CD14-positive monocyte (primary cell): ENCODE results near the gene REEP2. TPM values are rescaled to one million over a fixed set of nuclear protein-coding genes. Genes with fewer than 3 reads are reported as not detected.

Source experiments
- DNase-seq, 3 donors: peaks; one replicate each; pipeline ENCODE4 v3.0.0-alpha.2; 2011 to 2022
- H2AFZ ChIP-seq: 2 replicates; pipeline ENCODE4 v1.6.0; 2012; ENCODE audit warnings: mild to moderate bottlenecking, low read depth, low read length, inconsistent platforms; ENCODE audit not compliant: insufficient read depth, poor library complexity, severe bottlenecking
- H3K27ac ChIP-seq, 2 donors: 1 replicate in 1 of 2; 2 replicates in 1 of 2; pipeline ENCODE4 v1.5.1; 2012 to 2013; ENCODE audit warnings: low read length in 2 of 2, control low read depth in 1 of 2, inconsistent platforms in 1 of 2, low read depth in 1 of 2, mild to moderate bottlenecking in 1 of 2
- H3K27me3 ChIP-seq, 2 donors: one replicate each; pipeline versions ENCODE4 v1.6.0 to v1.6.1; 2011 to 2013; ENCODE audit warnings: low read length in 2 of 2; ENCODE audit not compliant: control insufficient read depth in 2 of 2, insufficient read depth in 2 of 2
- H3K36me3 ChIP-seq, 2 donors: replicated peaks in 1 of 2; 1 replicate in 1 of 2; 2 replicates in 1 of 2; pipeline versions ENCODE4 v1.5.1 to v1.6.1; 2012 to 2013; ENCODE audit warnings: low read length in 2 of 2, control low read depth in 1 of 2, inconsistent platforms in 1 of 2, mild to moderate bottlenecking in 1 of 2; ENCODE audit not compliant: insufficient read depth in 2 of 2, control insufficient read depth in 1 of 2
- H3K4me1 ChIP-seq, 2 donors: 1 replicate in 1 of 2; 2 replicates in 1 of 2; pipeline versions ENCODE4 v1.5.1 to v1.6.1; 2012 to 2013; ENCODE audit warnings: low read length in 2 of 2, control low read depth in 1 of 2, inconsistent platforms in 1 of 2, mild to moderate bottlenecking in 1 of 2, moderate library complexity in 1 of 2; ENCODE audit not compliant: insufficient read depth in 2 of 2, control insufficient read depth in 1 of 2
- H3K4me2 ChIP-seq: replicated peaks from 2 replicates; pipeline ENCODE3; 2012; ENCODE audit warnings: low read length, moderate library complexity, mild to moderate bottlenecking; ENCODE audit not compliant: poor library complexity, severe bottlenecking; ENCODE audit errors: extremely low read depth
- H3K4me3 ChIP-seq, 3 experiments: fragments of 200-600 bp in 1 of 3; sonication (generic) in 1 of 3; replicated peaks in 1 of 3; 1 replicate in 2 of 3; 2 replicates in 1 of 3; pipeline ENCODE4 v1.5.1; 2011 to 2013; ENCODE audit warnings: low read length in 3 of 3, mild to moderate bottlenecking in 3 of 3, control low read depth in 2 of 3, low read depth in 2 of 3, inconsistent platforms in 1 of 3, moderate library complexity in 1 of 3
- H3K79me2 ChIP-seq: 2 replicates; pipeline ENCODE4 v1.6.0; 2012; ENCODE audit warnings: mild to moderate bottlenecking, control low read depth, inconsistent platforms, low read length, moderate library complexity; ENCODE audit not compliant: insufficient read depth
- H3K9ac ChIP-seq: 2 replicates; pipeline ENCODE4 v1.6.0; 2017; ENCODE audit warnings: low read length, mild to moderate bottlenecking; ENCODE audit not compliant: insufficient read depth, poor library complexity, severe bottlenecking
- H3K9me3 ChIP-seq, 2 donors: replicated peaks in 1 of 2; 1 replicate in 1 of 2; 2 replicates in 1 of 2; pipeline versions ENCODE4 v1.5.1 to v1.6.1; 2012 to 2013; ENCODE audit warnings: low read length in 2 of 2, control low read depth in 1 of 2; ENCODE audit not compliant: control insufficient read depth in 1 of 2, insufficient read depth in 1 of 2
- H4K20me1 ChIP-seq: 2 replicates; pipeline ENCODE4 v1.6.0; 2012; ENCODE audit warnings: mild to moderate bottlenecking, low read length, control low read depth, moderate library complexity; ENCODE audit not compliant: insufficient read depth
- H3K27ac Mint-ChIP-seq, 7 donors: one replicate each; pipeline ENCODE4 v1.8.0; 2020; ENCODE audit warnings: mild to moderate bottlenecking in 7 of 7, mixed read lengths in 7 of 7, moderate library complexity in 6 of 7, inconsistent platforms in 2 of 7
- H3K27me3 Mint-ChIP-seq, 3 donors: one replicate each; pipeline ENCODE4 v1.8.0; 2021 to 2022; ENCODE audit warnings: low read depth in 3 of 3, mild to moderate bottlenecking in 3 of 3, mixed read lengths in 3 of 3, moderate library complexity in 3 of 3, inconsistent platforms in 1 of 3
- H3K36me3 Mint-ChIP-seq, 2 donors: one replicate each; pipeline ENCODE4 v1.8.0; 2020; ENCODE audit warnings: mixed read lengths in 2 of 2, inconsistent platforms in 1 of 2, mild to moderate bottlenecking in 1 of 2
- H3K4me1 Mint-ChIP-seq: one replicate; pipeline ENCODE4 v1.8.0; 2020; ENCODE audit warnings: mild to moderate bottlenecking, mixed read lengths
- H3K4me3 Mint-ChIP-seq, 2 donors: one replicate each; pipeline ENCODE4 v1.8.0; 2020; ENCODE audit warnings: mild to moderate bottlenecking in 2 of 2, mixed read lengths in 2 of 2, moderate library complexity in 1 of 2
- H3K9me3 Mint-ChIP-seq, 7 donors: one replicate each; pipeline ENCODE4 v1.8.0; 2020 to 2022; ENCODE audit warnings: mixed read lengths in 7 of 7, mild to moderate bottlenecking in 6 of 7, moderate library complexity in 6 of 7, inconsistent platforms in 2 of 7
- WGBS: methylation state at CpG from one replicate; pipeline ENCODE4 v1.1.5; 2013; ENCODE audit warnings: missing lambda C conversion rate; ENCODE audit not compliant: insufficient coverage; 5-methylcytosine and 5-hydroxymethylcytosine counted together
- intact Hi-C, 2 donors: fragments of 100-400 bp; cut with micrococcal nuclease; formaldehyde crosslinking; loops; one replicate each; pipeline versions ENCODE4 v1.15.0 to v1.15.1; 2023
- polyA plus RNA-seq, 3 donors: library from polyadenylated mRNA; depleted of rRNA in 1 of 3; unstranded in 2 of 3; stranded (reverse) in 1 of 3; fragments of 300-500 nt in 2 of 3; fragments of >200 nt in 1 of 3; fragmentation: Illumina TruSeq in 2 of 3; gene quantifications; 1 replicate in 2 of 3; 2 replicates in 1 of 3; pipeline ENCODE4 v1.2.3, GENCODE V29; 2012 to 2021
- TF ChIP-seq, protein P1 (sequence below): fragments of 200-600 bp; IDR thresholded peaks from one replicate; pipeline ENCODE4 v1.8.0; 2022; ENCODE audit warnings: antibody characterized with exemption, mild to moderate bottlenecking

Gene REEP2
- polyA plus RNA-seq, 3 donors: not detected

DNA sequence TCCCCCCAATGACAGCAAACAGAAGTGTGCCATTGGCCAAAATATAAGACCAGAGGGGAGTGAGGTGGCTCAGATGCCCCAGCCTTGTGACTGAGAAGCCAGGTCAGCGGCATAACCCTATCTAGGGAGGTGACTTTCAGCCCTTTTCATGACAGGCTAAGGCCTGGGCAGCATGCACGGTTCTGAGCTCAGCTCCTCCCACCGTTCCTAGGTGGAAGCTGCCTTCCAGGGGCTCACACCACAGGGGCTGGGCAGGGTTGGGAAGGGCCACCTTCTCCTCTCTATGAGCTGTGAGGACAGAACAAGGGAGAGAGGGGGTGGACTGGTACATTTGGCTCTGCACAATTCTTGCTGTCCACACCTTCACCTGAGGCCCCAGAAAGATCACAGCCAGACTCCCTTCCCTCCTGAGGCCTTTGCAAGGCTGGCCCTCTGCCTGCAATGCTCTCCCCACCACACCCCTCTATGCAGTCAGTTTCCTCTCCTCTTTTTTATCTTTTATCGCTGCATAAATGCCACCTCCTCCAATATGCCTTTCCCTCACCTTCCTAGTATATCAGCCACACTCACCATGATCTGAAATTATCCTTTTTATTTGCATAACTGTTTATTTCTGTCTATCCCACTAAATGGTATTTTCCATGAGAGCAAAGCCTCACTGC, 21.3 kb downstream of the REEP2 start:
- TF ChIP-seq, protein P1, sequence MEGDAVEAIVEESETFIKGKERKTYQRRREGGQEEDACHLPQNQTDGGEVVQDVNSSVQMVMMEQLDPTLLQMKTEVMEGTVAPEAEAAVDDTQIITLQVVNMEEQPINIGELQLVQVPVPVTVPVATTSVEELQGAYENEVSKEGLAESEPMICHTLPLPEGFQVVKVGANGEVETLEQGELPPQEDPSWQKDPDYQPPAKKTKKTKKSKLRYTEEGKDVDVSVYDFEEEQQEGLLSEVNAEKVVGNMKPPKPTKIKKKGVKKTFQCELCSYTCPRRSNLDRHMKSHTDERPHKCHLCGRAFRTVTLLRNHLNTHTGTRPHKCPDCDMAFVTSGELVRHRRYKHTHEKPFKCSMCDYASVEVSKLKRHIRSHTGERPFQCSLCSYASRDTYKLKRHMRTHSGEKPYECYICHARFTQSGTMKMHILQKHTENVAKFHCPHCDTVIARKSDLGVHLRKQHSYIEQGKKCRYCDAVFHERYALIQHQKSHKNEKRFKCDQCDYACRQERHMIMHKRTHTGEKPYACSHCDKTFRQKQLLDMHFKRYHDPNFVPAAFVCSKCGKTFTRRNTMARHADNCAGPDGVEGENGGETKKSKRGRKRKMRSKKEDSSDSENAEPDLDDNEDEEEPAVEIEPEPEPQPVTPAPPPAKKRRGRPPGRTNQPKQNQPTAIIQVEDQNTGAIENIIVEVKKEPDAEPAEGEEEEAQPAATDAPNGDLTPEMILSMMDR: no peak
- Histone ChIP-seq H3K36me3 (no peaks in the 10 kb centered on the region), H3K4me3 (no peak overlapping the region), H3K4me2 (no peak overlapping the region), H3K27ac (no peak overlapping the region), H3K9me3 (no peaks in the 10 kb centered on the region), H3K4me1 (peaks cover 29 to 35% of the 10 kb centered on the region in 2 donors), H3K79me2 (no peaks in the 10 kb centered on the region), H2AFZ (peak overlapping the region; percentile 66), H4K20me1 (no peaks in the 10 kb centered on the region), H3K9ac (no peak overlapping the region), H3K27me3 (no peaks in the 10 kb centered on the region)
- Mint-ChIP-seq H3K4me1 (peaks cover 28% of the 10 kb centered on the region), H3K27me3 (peaks cover 0 to 7% (median 3%) of the 10 kb centered on the region in 3 donors), H3K4me3 (no peak overlapping the region), H3K27ac (peak overlapping the region in 1 of 7 donors; percentile 43), H3K9me3 (peaks cover 0 to 1% (median 0%) of the 10 kb centered on the region in 7 donors), H3K36me3 (peaks cover 0 to 7% of the 10 kb centered on the region in 2 donors)
- no peak for DNase-seq
- WGBS: 100% methylated on average over 4 of the region's 4 CpGs
- intact Hi-C loops: loop anchor here in 1 of 2 donors (10.0 kb wide), 1 partner anchor 85 kb away; the partner anchor contains the start of gene ETF1

DNA sequence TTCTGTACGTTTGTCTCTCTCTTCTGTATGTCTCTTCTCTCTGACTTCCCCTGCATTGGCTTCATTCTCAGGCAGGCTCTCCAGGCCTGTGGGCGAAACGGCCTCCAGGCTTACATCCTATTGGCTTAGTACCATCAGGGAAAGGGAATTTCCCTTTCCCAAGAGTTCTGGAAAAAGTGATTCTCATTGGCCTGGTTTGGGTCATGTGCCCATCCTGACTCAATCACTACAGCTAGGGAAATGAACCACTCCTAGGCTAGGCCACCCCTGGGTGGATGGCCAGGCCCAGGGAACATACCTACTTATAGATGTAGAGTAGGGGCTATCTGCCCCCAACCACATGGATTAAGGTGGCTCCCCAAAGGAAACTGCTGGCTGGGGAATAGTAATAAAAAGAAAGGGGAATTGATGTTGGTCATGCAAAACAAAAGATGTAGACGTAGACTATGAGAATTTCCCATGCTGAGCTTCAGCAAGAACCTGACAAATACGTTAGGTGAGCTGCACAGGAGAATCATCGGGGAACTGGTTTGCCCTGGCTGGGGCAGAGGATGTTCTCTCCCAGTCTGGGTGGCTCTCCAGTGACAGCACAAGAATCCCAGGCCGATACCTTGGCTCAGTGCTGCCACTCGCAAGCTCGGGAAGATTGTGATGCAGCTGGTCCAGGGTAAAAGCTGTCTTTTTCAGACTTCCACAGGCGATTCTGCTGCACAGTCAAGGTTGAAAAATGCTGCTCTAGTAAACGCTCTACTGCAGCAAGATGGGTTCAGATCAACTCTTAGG, 22.7 kb downstream of the REEP2 start:
- Histone ChIP-seq H2AFZ (no peak overlapping the region), H3K9ac (no peak overlapping the region), H3K36me3 (no peaks in the 10 kb centered on the region), H3K9me3 (no peaks in the 10 kb centered on the region), H3K4me3 (no peak overlapping the region), H3K4me1 (peaks cover 38 to 48% of the 10 kb centered on the region in 2 donors), H3K79me2 (no peaks in the 10 kb centered on the region), H3K27me3 (peaks cover 3 to 10% of the 10 kb centered on the region in 2 donors), H3K4me2 (no peak overlapping the region), H3K27ac (no peak overlapping the region), H4K20me1 (peaks cover 8% of the 10 kb centered on the region)
- intact Hi-C loops: loop anchor here in 1 of 2 donors (10.0 kb wide), 1 partner anchor 83 kb away; the partner anchor contains the start of gene ETF1
- Mint-ChIP-seq H3K4me3 (no peak overlapping the region), H3K4me1 (peaks cover 34% of the 10 kb centered on the region), H3K27ac (peak overlapping the region in 1 of 7 donors; percentile 26), H3K9me3 (peaks cover 0 to 3% (median 1%) of the 10 kb centered on the region in 7 donors), H3K36me3 (peaks cover 3 to 9% of the 10 kb centered on the region in 2 donors), H3K27me3 (peaks cover 5 to 17% (median 14%) of the 10 kb centered on the region in 3 donors)
- WGBS: 97% methylated on average over 9 of the region's 11 CpGs
- peak in 1 of 3 donors; percentile 4 for DNase-seq
- TF ChIP-seq, protein P1: no peak
